SIG-M5 treated with dmso at 0.1 percent for 504 hours (cell line): ENCODE measurements around the gene IGFLR1.
"Not testable (repeated sequence)": the region's sequence is repeated elsewhere in the genome, so short reads cannot be mapped to it uniquely, and the experiment has no call there.

Experiments
- DNase-seq: peaks from one replicate; lab custom pipeline; 2025; ENCODE audit not compliant: unreplicated experiment; lab: John Stamatoyannopoulos, UW

Gene IGFLR1

GRCh38 chr19:35712567-35713505 is 29.4 kb downstream of the IGFLR1 start:
- no peak for DNase-seq

DNA sequence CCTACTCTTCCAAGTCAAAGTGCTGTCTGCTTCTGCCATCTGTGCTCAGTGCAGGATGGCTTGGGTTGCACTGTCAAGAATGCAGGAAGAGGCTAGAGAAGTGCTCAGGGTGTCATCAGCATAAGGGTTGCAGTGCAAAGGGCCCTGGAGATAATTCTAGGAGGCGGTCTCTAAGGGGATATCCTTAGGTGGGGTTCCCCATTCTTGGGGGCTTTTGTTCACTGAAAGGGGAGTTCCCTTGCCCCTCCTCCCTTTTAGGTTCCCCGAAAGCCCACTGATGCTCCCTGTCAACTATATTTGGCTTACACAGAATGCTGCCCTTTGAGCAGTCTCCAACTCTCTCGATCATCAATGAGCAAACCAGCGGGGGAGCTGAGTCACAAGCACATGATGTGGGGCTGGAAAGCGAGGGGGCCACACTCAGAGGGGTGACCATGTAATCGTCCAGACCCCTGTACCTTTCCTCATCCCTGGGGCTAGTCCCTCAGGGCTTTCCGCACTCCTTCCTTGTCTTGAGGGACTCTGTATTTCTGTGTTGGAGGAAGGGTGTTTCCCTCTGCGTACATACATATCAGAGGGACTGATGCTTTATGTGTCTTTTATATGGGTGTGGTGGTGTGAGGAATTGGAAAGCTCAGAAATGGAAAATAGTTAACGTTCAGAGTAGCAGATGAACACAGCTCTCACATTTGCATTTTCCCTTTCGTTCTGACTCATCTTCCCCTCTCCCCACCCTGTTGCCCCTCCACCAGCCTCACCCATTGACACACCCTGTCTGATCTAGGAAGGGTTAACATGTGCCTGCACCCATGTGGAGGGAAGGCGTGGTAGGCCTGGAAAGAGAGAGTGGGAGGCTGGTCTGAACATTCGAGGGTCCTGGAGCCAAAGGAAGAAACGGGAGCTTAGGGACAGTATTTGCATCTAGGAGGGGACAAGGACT is 31.2 kb downstream of the IGFLR1 start:
- no peak for DNase-seq

DNA sequence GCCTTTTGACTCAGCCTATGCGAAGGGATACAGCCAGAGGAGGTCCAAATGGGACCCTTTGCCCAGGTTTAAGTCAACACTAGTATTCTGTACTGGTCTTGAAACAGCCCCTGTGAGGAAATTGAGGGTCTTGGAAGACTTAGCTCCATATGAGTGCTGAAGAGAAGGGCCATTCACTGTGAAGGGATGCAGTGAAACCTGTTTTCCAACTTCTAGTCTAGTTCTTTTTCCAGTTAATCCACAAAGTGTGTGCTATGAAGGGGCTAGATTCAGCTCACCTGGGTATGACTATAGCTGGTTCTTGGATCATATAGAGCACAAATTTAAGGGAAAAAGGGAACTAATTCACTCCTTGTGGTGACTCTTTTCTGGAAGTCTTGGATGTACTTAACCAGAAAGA is 33.9 kb downstream of the IGFLR1 start:
- DNase-seq, result no peak

- no peak for DNase-seq
These were observed 38.0 kb downstream of the IGFLR1 start, which contains the start of gene ZBTB32 for GRCh38 chr19:35704218-35704617. ZBTB32 (plus strand) TSS chr19:35704558; CDS start chr19:35714627, 10,069 bp downstream.

DNA sequence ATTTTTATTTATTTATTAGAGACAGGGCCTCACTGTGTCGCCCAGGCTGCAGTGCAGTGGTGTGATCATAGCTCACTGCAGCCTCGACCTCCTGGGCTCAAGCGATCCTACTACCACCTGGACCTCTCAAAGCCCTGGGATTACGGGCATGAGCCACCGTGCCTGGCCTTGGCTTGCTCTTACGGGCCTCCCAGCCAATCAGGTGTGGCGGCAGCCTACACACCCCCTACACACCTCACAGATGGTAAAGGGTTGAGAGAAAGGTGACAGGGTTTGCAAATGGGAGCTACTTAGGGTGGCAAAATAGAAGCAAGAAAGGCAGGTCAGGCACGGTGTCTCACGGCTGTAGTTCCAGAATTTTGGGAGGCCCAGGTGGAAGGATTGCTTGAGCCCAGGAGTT is 38.9 kb downstream of the IGFLR1 start:
- no peak for DNase-seq

DNA sequence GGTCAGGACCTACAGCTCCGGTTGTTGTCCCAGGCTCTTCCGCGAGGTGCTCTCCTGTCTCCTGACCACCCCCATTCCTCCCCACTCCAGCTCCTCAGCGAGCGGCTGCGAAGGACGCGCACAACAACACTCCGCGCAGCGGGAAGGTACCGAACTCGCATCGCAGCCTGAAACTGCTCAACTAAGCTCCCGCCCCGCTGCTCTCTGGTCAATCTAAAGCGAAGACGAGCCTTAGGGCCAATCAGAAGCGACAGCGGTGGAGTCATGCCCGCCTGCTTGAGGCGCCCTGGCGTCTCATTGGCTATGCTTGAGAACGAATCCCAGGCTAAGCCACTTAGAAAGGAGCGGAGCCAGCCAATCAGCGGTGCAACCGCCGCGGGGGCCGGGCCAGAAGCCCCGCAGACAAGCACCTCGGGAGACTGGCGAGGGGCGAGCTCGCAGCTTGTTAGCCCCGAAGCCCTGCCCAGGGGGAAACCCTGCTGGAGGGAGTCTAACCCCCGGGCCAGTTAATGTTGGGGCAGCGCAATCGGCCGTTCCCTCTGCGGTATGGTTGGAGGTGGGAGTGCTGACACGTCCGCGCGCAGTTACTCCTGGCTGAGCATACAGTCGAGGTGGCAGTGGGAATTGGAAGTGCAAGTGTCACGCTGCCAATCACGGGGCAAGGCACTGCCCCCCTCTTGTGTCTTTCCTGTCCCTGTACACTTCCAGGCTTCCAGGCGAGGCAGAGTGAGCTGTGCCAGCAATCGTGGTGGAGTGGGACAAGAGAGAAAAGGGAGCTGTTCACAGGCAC is 39.8 kb downstream of the IGFLR1 start:
- peak; percentile 97 for DNase-seq

- DNase-seq, result no peak
These were observed 45.4 kb downstream of the IGFLR1 start for GRCh38 chr19:35696835-35697234.

- no peak for DNase-seq
These were observed 46.3 kb downstream of the IGFLR1 start for GRCh38 chr19:35695895-35696422.

- DNase-seq, result peak; percentile 85
These were observed 48.2 kb downstream of the IGFLR1 start for GRCh38 chr19:35693835-35694599.

DNA sequence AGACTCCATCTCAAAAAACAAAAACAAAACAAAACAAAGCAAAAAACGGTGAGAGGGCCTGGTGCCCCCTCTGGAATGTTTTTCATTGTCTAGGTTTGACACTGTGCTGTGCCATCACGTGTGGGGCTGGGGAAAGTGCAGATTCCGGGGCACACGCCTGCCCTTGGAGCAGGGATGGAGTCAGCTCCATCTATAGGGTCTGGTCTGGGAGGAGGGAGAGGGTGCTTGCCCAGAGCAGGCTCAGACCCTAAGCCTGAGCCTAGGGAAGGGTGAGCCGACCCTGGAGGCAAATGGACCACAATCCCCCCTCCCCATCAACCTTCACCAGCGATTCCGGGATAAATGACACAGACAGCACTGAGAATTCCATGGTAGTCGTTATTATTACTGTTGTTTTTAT is 48.8 kb downstream of the IGFLR1 start:
- no peak for DNase-seq

GRCh38 chr19:35692010-35692409 is 50.2 kb downstream of the IGFLR1 start:
- no peak for DNase-seq

GRCh38 chr19:35691106-35691505 is 51.1 kb downstream of the IGFLR1 start:
- DNase-seq, result not testable (repeated sequence)

DNA sequence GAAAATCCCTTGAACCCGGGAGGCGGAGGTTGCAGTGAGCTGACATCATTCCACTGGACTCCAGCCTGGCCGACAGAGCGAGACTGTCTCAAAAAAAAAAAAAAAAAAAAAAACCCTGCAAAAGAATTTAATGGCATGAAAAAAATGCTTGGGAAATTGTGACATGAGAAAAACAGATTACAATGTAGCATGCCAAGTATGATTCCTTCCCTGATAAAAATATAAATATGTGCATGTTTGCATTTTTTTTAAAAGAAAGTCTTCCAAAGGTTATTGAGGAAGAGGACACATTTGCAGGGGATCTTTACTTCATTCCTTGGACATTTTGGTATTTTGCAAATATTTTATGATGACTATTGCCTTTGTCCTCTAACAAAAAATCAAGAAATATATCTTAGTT is 52.4 kb downstream of the IGFLR1 start:
- no peak for DNase-seq
